HG03457 (cell line): ENCODE results near the gene AXIN1.

Experiments
- ATAC-seq: cut with Tn5 transposase; IDR thresholded peaks from one replicate; pipeline ENCODE4 v1.9.1; 2021; ENCODE audit warnings: moderate number of reproducible peaks; ENCODE audit not compliant: unreplicated experiment

AXIN1 gene

DNA sequence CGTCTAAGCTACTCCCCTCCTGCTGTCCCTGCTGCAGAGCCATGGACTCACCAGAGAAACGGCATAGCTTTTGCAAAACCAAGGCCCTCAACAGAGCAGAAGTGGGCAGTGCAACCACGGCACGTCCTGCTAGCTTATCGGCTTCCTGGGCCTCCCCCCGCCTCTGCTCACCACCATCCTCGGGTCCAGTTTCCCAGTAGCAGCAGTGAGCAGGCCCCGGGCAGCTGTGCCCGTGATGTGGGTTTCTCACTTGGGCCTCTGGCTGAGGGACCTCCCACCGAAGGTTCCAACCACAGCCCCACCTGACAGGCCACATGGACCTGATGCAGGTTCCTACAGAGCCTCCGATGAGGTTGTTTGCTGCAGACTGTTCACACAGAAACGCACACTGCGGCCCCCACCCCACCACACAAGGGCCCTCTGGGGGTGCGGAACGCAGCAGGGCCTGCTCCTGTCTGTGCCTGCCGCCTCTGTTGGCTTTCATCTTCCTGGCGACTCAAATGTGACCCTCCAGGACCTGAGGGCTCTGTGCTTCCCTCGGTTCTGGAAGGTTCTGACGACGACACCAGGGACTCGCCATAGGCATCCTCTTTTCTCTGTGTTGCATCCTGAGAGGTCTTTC is 44.7 kb downstream of the AXIN1 start:
- ATAC-seq: no peak

DNA sequence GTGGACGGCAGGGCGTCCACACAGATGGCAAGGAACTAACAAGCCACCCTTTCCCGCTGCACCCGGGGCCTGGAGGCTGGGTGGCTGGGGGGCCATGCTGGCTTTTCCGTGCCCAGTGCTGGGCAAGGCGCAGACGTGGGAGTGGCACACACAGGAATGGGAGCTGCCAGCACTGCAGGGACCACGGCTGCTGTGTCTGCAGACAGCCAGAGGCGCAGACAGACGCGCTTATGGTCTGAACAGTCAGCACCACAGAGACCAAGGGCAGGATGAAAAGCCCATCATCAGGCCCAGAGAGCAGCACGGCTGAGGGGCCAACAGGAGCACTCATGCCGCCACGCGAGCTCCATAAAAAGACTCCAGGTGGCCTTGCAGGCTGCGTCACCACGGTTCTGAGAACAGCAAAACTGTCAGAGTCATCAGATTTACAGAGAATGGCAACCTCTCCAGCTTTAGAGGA is 45.6 kb downstream of the AXIN1 start:
- ATAC-seq: no peak

DNA sequence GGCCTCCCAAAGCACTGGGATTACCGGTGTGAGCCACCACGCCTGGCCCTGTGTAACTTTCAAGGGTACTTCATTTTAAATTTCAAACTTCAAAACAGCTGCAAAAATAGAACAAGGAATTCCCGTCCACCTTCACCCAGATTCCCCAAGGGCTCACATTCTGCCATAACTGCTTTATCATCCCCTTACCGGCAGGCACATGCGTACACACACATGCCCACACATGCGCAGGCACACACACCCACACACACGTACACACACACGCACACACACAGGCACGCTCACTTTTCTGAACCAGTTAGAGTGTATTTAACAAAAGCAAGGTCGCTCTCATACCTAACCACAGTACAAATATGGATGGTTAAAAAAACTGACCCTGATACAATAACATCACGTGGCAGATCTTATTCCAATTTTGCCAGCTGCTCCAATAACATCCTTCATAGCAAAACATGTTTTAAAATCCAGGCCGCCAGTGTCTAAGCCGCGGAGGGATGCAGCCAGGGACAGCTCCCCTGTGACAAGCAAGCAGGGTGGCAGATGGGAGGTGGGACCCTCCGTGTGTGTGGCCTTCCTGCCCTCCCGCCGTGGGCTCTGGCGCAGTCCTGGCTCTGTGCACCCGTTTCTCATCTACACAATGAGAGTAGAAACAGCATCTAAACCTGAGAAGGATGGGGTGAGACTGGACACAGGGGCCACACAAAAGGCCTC is 46.5 kb downstream of the AXIN1 start:
- no peak for ATAC-seq

DNA sequence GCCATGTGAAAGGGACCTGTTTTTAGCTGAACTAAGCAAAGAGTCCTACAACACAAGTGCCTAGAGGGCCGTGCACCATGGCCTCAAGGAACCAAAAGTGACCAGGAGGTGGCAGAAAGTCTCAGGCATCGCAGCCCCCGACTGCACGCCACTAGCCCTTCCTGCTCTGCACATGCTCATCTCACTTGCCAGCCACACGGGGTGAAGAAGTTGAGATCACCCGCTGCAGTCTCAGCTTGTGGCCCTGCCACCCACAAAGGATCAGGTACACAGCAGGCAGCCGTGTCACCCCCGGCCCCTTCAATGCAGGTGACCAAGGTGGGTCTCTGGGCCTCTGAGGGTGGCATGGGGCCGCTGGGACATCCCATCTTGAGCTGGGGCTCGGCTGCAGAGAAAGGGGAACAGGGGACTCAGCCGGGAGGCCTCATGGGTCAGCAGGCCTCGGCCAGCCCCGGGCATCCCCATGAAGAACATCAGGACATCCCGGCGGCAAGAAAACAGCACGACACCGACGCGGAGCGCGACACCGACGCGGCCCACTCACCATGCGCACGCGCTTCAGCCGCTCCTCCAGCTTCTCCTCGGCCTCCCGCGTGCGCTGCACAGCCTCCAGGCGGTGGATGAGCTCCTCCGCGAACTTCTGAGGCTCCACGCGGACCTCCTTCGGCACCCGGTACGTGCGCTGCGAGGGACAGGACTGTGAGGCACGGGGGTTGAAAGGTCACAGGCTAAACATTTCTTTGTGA is 48.6 kb downstream of the AXIN1 start:
- ATAC-seq: no peak

DNA sequence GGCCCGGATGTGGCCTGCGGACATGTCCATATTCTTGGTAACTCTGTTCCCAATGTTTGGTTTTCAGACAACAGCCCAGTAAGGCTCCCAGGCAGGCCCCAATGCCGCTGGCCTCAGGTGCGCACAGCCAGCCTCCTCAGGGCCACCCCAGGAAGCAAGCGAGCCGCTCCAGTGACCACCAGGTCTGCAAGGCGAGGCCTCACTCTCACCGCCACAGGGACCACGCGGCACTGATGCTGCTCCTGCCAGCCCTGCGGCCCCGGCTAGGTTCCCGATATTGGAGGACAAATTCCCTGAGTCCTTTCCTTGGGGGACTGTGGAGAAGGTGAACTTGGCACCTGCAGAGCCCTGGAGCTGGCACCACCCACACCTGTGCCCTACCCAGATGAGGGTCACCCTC is 50.6 kb downstream of the AXIN1 start:
- no peak for ATAC-seq

DNA sequence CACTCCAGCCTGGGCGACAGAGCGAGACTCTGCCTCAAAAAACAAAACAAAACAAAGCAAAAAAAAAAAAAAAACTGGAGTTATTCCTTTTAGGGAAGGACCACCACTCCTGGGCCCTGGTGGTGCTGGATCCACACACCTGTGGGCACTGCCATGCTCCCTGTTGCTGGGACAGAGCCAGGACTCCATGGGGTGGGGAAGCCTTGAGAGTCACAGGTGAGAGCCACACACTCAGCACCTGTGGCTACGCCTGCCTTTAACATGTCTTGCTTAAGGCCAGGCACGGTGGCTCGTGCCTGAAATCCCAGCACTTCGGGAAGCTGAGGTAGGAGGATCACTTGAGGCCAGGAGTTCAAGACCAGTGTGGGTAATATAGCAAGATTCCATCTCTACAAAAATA is 51.3 kb downstream of the AXIN1 start:
- no peak for ATAC-seq

DNA sequence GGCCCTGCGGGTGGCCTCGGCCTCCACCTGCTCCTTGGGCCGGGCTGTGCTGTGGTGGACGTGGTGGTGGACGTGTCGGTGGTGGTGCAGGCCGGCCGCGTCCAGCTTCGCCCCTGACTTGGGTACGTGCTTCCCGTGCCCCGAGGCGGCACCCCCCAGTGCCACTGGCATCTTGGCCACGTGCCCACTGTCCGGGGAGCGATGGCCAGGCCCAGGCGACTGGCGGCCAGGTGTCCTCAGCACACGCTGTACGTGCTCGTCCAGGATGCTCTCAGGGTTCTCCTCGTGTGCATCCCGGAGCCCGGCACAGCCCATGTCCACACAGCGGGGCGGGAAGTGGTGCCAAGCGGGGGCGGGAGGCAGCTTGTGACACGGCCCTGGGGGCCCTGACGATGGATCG is 54.7 kb downstream of the AXIN1 start:
- no peak for ATAC-seq

DNA sequence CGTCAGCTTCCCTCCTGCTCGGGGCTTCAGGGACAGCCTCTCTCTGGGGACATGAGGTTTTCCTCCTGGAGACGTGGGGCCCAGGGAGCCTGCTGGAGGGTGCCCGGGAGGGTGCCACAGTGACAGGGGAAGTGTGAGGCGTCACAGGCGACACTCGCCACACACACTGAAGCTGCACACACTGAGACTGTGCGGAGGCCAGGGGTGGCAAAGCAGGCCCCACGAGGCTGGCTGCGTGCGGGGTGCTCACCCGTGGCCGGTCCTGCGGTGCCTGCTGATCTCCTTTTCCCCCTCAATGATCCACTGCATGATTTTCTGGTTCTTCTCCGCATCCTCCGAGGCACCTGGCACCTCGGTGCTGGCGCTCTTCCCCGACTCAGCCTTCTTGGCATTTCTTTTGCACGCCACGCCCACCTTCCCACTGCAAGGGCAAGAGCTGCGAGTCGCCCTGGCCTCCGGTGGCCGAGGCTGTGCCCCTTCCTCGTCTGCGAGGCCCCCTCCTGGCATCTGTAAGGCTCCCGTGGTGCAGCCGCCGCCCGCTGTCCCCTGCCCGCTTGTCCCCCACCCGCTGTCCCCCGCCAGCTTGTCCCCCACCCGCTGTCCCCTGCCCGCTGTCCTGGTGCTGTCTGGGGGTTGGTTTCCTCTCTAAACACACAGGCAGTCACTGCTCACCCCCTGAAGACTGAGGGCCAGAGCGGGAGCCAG is 55.6 kb downstream of the AXIN1 start:
- ATAC-seq: no peak

DNA sequence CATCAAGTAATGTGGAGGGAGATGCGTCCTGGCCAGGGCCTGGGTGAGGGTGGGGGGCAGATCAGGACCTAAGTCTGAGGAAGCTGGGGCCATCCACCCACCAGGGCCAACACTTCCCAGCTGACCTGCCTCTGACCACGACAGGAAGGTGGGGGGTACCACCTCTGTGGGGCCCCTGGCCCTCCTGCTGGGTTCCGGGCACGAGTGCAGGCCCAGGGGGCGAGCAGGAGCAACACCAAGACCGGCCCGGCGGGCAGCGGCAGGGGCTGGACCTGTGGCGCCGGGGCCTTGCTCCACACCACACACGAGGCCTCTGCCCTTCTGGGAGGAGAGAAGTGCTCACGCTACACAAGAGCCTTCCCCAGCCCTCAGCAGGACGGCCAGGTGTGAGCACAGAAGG is 56.2 kb downstream of the AXIN1 start:
- ATAC-seq: no peak

DNA sequence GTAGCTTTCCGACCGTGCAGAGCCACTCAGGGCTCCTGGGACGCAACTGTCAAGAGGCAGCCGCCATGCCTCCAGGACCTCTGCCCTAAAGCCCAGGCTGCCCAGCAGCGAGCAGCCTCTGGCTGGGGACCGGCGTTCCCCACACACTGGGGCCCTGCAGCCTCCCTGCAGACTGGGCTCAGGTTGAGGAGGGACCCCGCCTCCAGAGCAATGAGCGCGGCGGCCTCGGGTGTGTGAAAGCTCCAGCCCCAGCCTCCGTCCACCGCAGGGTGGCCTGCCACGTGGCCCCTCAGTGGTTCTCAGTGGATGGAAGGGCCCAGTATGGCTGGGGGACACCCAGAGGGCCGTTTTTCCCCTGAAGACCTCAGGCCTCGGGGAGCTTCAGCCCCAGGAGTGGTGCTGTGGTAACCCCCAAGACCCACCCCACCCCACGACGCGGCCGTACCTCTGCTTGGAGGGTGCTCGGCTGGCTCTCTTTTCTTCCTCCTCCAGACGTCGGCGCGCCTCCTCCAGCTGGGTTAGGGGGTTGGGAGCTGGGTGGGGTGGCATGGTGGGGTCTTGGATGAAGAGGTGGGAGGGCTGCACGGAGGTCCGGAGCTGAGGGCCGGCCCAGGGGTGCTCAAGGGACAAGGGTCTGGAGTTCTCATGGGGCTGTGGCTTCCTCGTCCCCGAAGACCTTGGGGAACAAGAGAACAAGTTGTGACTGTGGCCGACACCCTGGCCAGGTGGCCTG is 59.3 kb downstream of the AXIN1 start:
- ATAC-seq: no peak

DNA sequence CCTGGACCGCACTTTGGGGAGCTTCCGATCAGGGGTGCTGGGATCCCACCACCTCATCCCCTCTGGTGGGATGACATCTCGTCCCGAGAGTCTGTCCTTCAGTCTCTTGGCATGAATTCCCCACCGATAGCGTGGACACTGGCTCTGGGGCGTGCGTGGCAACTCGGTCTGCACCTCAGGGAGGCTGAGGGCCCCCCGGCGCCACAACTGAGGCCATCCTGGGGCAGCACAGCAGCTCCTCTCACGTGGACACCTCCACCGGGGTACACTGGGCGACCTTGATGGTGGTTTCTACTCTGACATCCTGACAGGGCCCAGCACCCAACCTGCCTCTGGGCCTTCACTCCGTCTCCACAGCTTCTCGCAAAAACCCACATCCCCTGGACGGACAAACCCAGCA is 61.0 kb downstream of the AXIN1 start:
- no peak for ATAC-seq

DNA sequence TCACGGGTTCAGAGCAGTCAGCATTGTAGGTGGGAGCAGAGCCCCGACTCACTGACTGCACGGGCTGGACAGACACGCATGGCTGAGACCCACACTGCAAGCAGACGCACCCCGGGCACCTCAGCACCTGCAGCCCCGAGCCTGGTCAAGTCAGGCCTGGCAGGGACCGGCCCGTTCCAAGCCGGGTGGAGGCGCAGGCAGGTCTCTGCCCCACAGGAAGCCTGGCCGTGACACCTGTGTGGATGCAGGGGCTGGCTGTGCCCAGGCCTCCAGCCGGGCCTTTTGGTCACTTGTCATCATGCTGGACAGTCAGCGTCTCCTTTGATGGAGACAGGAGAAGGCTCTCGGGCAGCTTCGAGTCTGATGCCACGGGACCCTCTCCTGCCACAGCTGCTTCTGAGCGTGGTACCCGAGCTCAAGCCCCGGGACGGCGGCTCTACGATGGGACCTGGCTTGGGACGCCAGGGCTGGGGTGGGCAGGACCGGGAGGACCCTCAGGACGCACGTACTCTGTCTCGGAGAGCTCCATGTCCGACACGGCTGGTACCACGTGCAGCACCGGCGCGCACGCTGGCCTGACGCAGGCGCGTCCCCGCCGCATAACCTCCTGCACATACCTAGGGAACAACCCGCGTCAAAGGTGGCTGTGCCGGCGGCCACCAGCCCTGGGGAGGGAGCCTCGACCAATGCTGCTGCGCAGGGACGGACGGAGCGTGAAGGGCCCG is 61.7 kb downstream of the AXIN1 start:
- ATAC-seq: no peak

DNA sequence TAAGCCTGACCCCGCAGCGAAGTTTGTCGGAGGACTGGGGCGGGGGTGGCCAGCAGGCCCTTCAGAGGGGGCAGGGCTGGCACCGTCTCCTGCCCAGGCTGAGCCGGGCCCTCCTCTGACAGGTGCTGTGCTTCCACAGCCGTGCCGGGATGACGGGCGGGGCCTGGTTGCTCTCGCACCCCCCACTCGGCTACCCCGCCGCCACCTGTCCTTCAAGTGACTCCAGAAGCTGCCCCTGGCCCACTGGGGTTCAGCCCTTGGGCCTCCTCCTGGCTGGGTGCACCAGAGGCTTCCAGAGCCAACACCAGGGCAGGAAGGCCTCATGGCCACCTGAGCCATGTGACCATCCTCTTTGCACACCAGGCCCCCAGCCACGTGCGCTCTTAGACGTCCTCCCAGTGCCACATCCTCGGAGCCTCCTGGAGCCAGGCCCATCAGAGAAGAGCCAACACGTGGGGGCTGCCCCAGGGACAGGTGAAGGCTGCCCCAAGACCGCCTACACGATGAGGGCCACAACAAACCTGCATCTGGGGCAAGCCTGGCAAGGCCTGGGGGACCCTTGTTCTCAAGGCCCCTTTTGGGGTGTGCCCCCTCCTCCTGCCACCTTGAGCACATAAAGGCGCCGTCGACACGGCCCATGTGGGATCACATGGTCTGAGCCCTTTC is 62.4 kb downstream of the AXIN1 start:
- no peak for ATAC-seq

DNA sequence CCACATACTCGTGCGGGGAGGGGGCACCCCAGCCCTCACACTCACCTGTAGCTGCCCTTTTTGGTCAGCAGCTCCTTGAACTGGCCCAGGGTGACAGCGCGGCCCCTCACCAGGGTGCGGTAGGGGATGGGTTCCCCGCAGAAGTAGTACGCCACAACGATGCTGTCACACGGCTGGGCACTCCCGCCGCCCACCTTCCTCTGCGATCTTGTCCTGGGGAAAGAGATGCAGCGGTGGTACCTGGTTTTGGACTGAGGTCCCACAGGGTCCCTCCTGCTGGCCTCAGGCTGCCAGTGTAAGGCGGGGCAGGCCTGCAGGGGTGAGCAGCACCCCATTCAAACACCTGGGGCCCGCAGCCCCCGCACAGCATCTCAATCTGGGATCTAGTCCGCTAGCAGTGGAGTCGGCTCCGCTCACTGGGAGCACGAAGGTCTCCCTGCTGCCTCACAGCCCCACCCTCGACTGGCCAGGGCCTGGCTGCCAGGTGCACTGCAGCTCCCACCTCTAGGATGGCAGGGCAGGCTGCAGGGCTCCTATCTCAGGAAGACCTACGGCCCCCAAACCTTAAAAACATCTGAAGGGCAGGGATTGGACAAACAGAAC is 63.0 kb downstream of the AXIN1 start:
- no peak for ATAC-seq

DNA sequence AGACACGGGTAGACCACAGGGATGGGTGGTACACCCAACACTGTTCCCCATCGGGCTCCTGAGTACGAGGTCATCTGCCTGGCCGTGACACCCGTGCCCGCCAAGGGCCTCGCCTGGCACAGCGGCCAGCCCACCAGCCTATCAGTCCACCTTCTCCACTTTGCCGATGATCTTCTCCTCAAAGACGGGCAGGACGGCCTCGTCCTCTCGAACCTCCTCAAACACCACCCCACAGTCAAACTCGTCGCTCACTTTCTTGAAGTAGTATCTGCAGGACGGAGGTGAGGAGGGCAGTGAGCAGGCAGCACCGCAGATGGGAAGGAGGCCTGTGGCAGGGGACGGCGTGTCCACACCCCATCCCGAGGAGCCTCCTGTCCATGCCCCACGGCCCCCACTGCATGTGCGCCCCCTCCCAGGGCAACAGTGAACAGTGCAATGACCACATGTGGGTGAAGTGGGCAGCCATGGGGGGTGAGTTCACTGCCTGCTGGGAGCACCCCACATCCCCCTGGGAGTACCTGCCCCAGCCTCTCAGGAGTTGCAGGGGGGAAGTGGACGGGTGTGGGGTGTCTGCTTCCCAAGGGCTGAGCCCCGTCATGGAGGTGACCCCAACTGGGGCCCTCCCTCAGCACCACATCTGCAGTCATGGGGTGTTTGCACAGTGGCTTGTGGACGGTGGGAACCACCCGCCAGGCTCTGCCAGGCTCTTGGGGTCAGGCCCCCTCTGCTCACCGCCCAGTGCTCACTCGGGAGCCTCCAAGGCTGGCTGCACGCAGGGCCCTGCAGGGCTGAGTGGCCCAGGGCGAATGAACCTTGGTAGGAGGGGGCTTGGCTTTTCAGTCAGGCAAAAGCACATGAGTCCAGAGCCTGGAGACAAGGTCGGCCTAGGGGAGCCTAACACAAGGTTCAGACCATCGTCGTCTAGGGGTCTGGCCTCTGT is 64.3 kb downstream of the AXIN1 start:
- ATAC-seq: no peak

DNA sequence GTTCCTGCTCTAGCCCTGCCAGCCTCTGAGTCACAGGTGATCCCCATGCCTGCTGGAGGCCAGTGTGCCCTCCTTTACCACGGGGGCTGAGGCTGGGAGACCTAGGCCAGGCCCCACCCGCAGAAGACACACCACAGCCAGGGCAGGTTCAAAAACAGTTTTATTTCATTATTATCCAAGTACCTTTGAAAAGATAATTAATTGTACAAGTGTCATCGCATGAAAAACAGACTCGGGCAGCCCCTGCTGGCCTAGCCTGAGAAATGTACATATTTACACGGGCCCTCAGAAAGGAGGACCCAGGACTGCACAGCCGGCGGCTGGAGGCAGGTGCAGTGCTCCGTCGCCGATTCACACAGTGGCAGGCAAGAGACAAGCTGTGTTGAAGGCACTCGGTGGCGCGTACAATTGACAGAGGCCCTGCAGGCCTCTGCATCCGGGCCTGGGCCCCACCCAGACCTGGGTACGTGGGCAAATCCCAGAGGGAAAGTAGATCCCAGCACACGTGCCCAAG is 65.2 kb downstream of the AXIN1 start:
- ATAC-seq: no peak

DNA sequence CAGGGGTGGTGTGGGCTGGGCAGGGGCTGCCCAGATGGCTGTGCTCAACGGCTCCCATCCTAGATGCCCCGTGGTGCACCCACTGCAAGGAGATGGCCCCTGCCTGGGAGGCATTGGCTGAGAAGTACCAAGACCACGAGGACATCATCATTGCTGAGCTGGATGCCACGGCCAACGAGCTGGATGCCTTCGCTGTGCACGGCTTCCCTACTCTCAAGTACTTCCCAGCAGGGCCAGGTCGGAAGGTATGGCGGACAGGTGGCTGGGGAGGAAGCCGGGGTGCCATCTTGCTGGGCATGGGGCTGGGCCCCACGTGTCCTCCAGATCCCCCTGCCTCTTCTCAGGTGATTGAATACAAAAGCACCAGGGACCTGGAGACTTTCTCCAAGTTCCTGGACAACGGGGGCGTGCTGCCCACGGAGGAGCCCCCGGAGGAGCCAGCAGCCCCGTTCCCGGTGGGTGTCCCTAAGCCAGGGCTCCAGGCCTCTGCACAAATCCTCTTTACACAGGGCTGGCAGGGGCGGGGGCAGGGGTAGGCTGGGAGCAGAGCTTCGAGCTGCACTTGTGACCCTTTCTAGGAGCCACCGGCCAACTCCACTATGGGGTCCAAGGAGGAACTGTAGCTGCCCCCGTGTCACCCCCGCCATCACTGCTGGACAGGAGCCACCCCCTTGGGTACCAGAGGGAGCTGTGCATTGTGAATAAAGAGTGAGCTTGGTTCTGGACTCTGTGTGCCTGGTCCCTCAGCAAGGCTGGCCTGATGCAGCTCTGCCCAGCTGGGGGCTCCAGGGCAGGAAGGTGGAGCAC is 65.8 kb downstream of the AXIN1 start:
- ATAC-seq: no peak
